ENCODE results near the gene CACFD1.

Gene CACFD1

GRCh38 chr9:133476036-133476931 is 16.5 kb downstream of the CACFD1 start:
- no peak overlapping the region for H3K4me3 Mint-ChIP-seq
- H3K9me3 Mint-ChIP-seq: no peaks in the 10 kb centered on the region
- no peaks in the 10 kb centered on the region for H3K4me1 Mint-ChIP-seq
- H3K27me3 Mint-ChIP-seq (ENCODE audit: low read depth): peaks cover 4% of the 10 kb centered on the region
- no peak overlapping the region for H3K27ac Mint-ChIP-seq
- no peak for TF ChIP-seq CTCF (IDR thresholded peaks at IDR 0.05; ENCODE audit: unreplicated experiment in 3 of 3)
- no peaks in the 10 kb centered on the region for H3K36me3 Mint-ChIP-seq (ENCODE audit: low read depth)

- Mint-ChIP-seq H3K36me3 (ENCODE audit: low read depth) (no peaks in the 10 kb centered on the region), H3K9me3 (no peaks in the 10 kb centered on the region), H3K4me1 (no peaks in the 10 kb centered on the region), H3K27me3 (ENCODE audit: low read depth) (peaks cover 10% of the 10 kb centered on the region), H3K27ac (no peak overlapping the region), H3K4me3 (no peak overlapping the region)
- no peak for TF ChIP-seq CTCF (IDR thresholded peaks at IDR 0.05; ENCODE audit: unreplicated experiment in 3 of 3)
Measured at GRCh38 chr9:133476941-133477340, 17.2 kb downstream of the CACFD1 start.

DNA sequence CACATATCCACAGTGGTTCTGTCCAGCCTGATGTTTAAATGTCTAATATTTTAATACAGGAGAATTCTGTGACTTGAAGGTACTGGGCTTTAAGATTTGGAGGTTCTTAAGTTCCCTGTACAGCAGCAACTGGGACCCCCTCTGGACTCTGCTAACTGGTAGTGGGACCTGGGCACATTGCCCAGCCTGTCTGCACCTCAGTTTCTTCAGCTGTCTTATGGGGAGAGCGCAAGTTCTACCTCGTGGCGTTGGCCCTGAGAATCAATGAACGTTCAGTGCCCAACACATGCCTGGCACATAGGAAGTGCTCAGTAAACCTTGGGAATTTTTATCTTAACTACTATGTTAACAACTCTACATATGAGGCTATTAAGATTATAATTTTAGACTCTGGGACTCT is 17.7 kb downstream of the CACFD1 start:
- H3K9me3 Mint-ChIP-seq: no peaks in the 10 kb centered on the region
- H3K27ac Mint-ChIP-seq: no peak overlapping the region
- no peaks in the 10 kb centered on the region for H3K4me1 Mint-ChIP-seq
- no peak for TF ChIP-seq CTCF (IDR thresholded peaks at IDR 0.05; ENCODE audit: unreplicated experiment in 3 of 3)
- peak overlapping the region in 2 of 3 experiments; percentile 28 to 44 for H3K4me3 Mint-ChIP-seq
- H3K36me3 Mint-ChIP-seq (ENCODE audit: low read depth): no peaks in the 10 kb centered on the region
- peaks cover 15% of the 10 kb centered on the region for H3K27me3 Mint-ChIP-seq (ENCODE audit: low read depth)

GRCh38 chr9:133477992-133478850 is 18.4 kb downstream of the CACFD1 start:
- H3K9me3 Mint-ChIP-seq: no peaks in the 10 kb centered on the region
- no peaks in the 10 kb centered on the region for H3K36me3 Mint-ChIP-seq (ENCODE audit: low read depth)
- H3K27ac Mint-ChIP-seq: no peak overlapping the region
- H3K4me1 Mint-ChIP-seq: no peaks in the 10 kb centered on the region
- peaks cover 16% of the 10 kb centered on the region for H3K27me3 Mint-ChIP-seq (ENCODE audit: low read depth)
- TF ChIP-seq CTCF (IDR thresholded peaks at IDR 0.05; ENCODE audit: unreplicated experiment in 3 of 3): no peak
- peak overlapping the region; percentile 28 to 65 (median 44) for H3K4me3 Mint-ChIP-seq

DNA sequence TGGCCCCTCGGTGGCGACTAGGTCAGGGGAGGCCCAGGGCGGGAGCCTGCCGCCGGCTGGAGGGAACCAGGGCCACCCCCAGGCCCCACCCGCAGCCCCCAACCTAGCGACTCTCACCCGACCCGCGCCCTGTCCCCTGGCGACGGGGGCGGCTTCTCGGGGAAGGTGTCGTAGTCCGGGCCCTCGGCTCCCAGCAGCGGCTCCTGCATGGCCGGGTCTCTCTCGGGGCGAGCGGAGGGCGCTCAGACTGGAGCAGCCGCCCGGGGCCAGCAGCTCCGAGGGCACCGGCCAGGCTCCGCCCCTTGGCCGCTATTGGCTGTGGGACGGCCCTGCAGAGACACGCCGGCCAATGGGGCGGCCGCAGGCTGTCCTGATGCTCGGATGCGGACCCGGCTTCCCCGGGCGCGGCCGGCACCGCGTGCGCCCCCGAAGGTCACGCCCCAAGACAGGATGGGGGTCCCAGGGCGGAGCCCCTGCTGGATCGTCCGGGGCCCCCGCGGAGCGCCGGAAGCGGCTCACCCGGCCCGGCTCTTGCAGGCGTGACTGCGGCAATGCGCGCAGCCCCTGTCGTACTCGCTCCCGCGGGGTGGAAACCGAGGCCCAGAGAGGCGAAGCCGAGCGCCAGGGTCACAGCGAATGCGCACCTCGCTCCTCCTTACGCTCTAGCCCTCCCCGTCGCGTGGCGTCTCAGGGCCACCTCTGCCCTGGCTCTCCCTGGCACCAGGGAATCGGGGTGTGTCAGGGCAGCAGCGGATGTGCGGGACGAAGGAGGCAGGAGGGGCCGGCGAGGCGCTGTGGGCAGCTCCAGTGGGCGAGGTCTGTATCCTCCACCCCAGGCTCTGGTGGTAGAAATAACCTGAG is 19.3 kb downstream of the CACFD1 start, which contains the start of gene SLC2A6:
TSS of gene SLC2A6 (minus strand) at position 249 of the 861 bp plus-strand sequence. CDS start at position 209, 40 bp downstream.
- Mint-ChIP-seq H3K9me3 (no peaks in the 10 kb centered on the region), H3K4me3 (peak within 1 kb of the TSS; percentile 51 to 82 (median 70)), H3K36me3 (ENCODE audit: low read depth) (no peaks in the 10 kb centered on the region), H3K27me3 (ENCODE audit: low read depth) (peaks cover 23% of the 10 kb centered on the region), H3K27ac (no peak within 1 kb of the TSS), H3K4me1 (no peaks in the 10 kb centered on the region)
- no peak for TF ChIP-seq CTCF (IDR thresholded peaks at IDR 0.05; ENCODE audit: unreplicated experiment in 3 of 3)
